SK-N-MC (cell line): ENCODE results near the gene GUCA2B.

Source experiments
- DNase-seq: peaks from one replicate; pipeline ENCODE4 v3.0.0-alpha.2; 2011; ENCODE audit warnings: low read depth, low spot score
- H3K27ac ChIP-seq: fragments of 200-600 bp; sonication (generic); 2 replicates; pipeline ENCODE4 v1.5.1; 2016; ENCODE audit warnings: mixed run types
- H3K36me3 ChIP-seq: fragments of 200-600 bp; sonication (generic); 2 replicates; pipeline ENCODE4 v1.6.1; 2017; ENCODE audit warnings: antibody characterized with exemption, low read length, mixed read lengths; ENCODE audit not compliant: insufficient read depth
- H3K4me3 ChIP-seq: fragments of 200-600 bp; sonication (generic); 2 replicates; pipeline ENCODE4 v1.5.1; 2016
- H3K9ac ChIP-seq: fragments of 200-600 bp; sonication (generic); 2 replicates; pipeline ENCODE4 v1.8.0; 2017; ENCODE audit warnings: mixed run types, mixed read lengths; ENCODE audit not compliant: insufficient read length
- H3K9me3 ChIP-seq: fragments of 200-600 bp; sonication (generic); 2 replicates; pipeline ENCODE4 v1.6.1; 2017; ENCODE audit warnings: low read depth, mild to moderate bottlenecking, antibody characterized with exemption, low read length, moderate library complexity, mixed read lengths
- EZH2 ChIP-seq: fragments of 200-600 bp; sonication (generic); IDR thresholded peaks from one replicate; pipeline ENCODE4 v1.6.1; 2017; ENCODE audit warnings: antibody characterized with exemption
- FOXP2 ChIP-seq: optimal IDR thresholded peaks from 2 replicates; pipeline ENCODE3; 2011; ENCODE audit warnings: mild to moderate bottlenecking, moderate library complexity; ENCODE audit not compliant: insufficient read depth; ENCODE audit errors: extremely low read length, control extremely low read depth
- POLR2AphosphoS5 ChIP-seq: IDR thresholded peaks from 2 replicates; pipeline ENCODE4 v1.6.1; 2012; ENCODE audit warnings: mild to moderate bottlenecking, low read depth, low read length, borderline replicate concordance

GUCA2B gene

DNA sequence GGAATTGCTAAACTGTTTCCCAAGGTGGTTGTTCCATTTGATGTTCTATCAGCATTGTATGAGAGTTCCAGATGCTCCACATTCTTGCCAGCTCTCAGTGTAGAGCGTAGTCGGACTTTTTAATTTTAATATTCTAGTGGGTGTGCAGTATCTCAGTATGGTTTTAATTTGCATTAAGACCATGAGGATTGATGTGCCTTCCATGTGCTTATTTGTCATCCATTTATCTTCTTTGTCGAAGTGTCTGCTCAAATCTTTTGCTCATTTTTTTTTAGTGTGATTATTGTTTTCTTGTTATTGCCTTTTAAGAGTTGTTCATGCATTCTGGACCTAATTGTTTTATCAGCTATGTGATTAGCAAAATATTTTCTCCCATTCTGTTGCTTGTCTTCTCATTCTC, 13.8 kb upstream of the GUCA2B start:
- DNase-seq = no peak
- no peak for TF ChIP-seq POLR2AphosphoS5
- TF ChIP-seq FOXP2 = no peak
- TF ChIP-seq EZH2 = no peak
- no peaks in the 10 kb centered on the region for H3K9me3 ChIP-seq
- no peak overlapping the region for H3K27ac ChIP-seq
- no peaks in the 10 kb centered on the region for H3K36me3 ChIP-seq
- no peak overlapping the region for H3K4me3 ChIP-seq
- H3K9ac ChIP-seq = no peak overlapping the region

DNA sequence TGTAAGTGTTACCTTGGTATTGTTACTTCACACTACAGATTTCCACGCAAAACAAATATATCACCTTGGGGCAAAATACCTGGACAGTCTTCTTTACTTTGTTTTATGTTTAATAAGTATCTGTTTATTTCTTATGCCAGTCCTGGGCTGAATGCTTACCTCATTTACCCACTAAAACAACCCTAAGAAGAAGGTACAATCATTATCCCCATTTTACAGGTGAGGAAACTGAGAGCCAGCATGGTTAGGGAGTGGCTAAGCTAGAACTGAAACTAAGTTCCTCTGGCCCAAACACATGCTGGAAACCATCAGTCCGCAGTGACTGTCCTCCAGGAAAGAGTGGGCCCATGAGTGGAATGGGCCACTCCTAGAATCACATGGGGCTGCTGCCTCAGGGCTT, 13.0 kb upstream of the GUCA2B start:
- no peaks in the 10 kb centered on the region for H3K9me3 ChIP-seq
- no peak overlapping the region for H3K27ac ChIP-seq
- H3K9ac ChIP-seq = no peak overlapping the region
- no peak overlapping the region for H3K4me3 ChIP-seq
- no peak for DNase-seq
- TF ChIP-seq FOXP2 (no peak), POLR2AphosphoS5 (no peak), EZH2 (no peak)
- H3K36me3 ChIP-seq = no peaks in the 10 kb centered on the region

DNA sequence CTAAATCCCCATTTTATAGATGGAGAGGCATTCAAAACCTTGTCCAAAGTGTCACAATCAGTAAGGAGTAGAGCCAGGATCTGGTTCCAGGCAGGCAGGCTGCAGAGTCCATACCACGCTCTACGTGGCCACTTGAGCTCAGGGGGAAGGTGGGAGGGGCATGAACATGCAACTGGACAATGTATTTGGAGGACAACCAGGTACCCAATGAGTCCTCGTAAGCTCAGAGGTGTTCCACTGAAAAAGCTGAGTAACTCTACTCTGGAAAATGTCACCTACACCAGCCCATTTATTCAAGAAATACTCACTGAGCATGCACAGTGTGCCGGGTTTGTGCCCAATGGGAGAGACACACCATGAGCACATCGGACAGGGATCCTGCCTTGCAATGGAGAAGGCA, 11.2 kb upstream of the GUCA2B start:
- Histone ChIP-seq H3K9me3 (no peaks in the 10 kb centered on the region), H3K9ac (no peak overlapping the region), H3K27ac (no peak overlapping the region), H3K36me3 (no peaks in the 10 kb centered on the region), H3K4me3 (no peak overlapping the region)
- no peak for TF ChIP-seq EZH2
- TF ChIP-seq POLR2AphosphoS5 = no peak
- no peak for TF ChIP-seq FOXP2
- DNase-seq = no peak

DNA sequence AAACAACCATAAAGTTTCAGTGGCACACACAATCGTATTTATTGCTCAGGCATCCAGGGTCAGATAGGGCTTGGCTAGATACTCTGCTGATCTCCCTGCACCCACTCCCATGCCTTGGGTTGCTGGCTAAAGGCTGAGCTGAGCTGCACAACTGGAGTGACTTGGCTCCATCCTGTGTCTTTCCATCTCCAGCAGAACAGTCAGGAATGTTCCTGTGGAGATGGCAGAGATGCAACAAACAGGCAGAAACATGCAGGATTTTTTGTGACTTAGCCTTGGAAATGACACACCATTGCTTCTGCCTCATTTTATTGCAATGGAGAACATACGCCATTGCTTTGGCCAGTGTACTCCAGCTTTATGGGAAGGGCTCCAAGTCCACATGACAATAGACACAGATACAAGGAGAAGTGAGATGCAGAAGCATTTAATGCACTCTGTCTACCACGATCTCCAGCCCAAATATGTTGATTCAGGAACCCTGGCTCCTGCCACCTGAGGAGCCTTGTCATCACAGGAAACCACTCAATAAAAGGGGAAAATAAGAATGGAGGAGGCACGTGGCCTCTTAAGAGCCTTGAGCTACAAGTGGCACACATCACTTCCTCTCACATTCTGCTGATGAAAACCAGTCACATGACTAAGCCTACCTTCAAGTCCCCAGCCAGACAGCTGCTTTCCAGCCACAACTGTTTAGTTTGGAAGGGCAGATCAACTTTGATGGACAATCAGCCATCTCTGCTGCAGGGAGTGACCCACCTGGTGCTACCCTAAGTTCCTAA, 10.1 kb upstream of the GUCA2B start:
- peak; percentile 45 for DNase-seq
- peak overlapping the region; percentile 44 for H3K4me3 ChIP-seq
- no peak overlapping the region; the same call in 1 of the 2 replicates for H3K27ac ChIP-seq
- H3K9me3 ChIP-seq = no peaks in the 10 kb centered on the region
- TF ChIP-seq EZH2 (no peak), FOXP2 (peak; percentile 12), POLR2AphosphoS5 (no peak)
- H3K36me3 ChIP-seq = no peaks in the 10 kb centered on the region
- no peak overlapping the region for H3K9ac ChIP-seq

DNA sequence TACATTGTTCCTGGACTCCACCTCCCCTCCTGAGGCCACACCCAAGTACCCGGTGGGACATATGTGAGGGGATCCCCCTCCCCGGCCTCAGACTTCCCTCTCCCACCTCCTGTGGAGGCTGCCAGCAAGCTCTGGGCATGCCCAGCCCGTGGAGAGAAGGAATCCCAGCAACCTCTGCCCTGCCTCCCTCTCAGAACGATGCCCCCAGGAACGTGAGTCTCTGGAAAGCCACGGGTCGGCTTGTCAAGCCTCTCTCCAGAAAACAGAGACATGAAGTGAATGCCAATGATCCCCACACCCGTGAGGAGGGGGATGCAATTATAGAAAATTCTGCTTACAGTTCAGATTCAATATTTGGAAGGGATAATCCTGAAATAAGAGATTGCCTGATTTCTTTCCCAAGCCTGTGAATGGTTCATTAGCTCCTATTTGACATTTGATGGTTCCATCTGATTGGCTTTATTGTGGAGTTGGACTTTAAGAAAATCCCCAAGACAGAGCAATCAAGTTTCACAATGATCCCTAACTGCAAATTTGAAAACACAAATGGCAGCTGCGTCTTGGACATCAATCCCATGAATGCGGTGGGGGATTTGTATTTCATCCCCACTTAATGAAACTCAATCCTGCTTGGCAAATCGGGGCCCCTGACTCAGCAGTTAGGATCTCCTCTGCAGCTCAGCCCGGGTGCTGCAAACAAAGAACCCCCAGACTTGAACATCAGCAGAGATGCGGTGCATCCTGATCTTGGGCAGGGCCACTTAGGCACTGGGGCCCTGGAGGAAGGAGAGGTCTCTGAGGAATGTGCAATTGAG, 9.1 kb upstream of the GUCA2B start:
- Histone ChIP-seq H3K4me3 (peak overlapping the region; percentile 44), H3K27ac (no peak overlapping the region), H3K9ac (no peak overlapping the region), H3K36me3 (no peaks in the 10 kb centered on the region), H3K9me3 (no peaks in the 10 kb centered on the region)
- no peak for TF ChIP-seq POLR2AphosphoS5
- no peak for TF ChIP-seq FOXP2
- no peak for TF ChIP-seq EZH2
- no peak for DNase-seq

DNA sequence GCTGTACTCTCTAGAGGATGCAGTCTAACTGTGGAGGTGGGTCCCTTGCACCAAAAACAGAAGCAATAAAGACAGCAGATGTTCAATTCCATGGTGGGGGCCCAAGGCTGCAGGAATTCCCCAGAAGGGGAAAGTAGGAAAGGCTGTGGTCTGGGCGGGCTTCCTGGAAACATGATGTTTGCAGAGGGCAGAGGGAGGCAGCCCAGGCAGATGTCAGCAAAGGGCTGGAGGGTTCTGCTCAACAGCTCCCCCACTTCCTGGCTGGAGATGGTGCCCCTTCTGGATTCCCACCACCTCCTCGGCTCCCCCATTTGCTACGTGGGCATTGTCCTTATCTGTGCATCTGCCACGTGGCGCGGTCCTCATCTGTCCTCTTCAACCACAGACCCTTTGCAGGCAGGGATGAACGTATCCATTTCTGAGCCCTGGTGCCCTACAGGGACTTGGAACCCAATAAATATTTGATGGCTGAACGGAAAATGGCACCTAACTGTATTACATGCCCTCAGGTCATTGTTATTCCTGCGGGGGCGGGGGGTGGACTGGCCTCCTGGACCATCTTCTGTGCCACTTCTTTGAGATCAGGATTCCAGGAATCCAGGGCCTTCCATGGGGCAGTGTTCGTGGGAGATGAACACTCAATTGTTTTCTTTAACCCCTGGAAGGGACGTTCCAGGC, 8.4 kb upstream of the GUCA2B start:
- H3K27ac ChIP-seq = no peak overlapping the region
- no peak for DNase-seq
- no peaks in the 10 kb centered on the region for H3K9me3 ChIP-seq
- TF ChIP-seq FOXP2 = no peak
- no peak for TF ChIP-seq EZH2
- TF ChIP-seq POLR2AphosphoS5 = no peak
- no peak overlapping the region for H3K9ac ChIP-seq
- no peak overlapping the region for H3K4me3 ChIP-seq
- no peaks in the 10 kb centered on the region for H3K36me3 ChIP-seq

DNA sequence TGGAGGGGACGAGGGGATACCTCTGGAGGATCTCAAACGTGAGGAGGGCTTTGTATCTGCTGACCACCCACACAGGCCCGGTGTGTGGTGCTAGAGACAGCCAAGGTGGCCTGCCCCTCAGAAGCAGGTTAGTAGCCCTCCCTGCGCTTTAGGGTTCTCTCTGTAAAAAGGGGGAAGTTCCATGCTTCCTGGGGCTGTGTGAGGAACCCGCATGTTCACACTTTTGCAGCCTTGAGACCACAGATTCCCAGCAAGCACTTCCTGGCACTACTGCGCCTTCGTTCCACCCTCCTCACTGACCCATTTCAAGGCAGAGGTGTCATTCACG, 7.9 kb upstream of the GUCA2B start:
- no peak overlapping the region for H3K9ac ChIP-seq

More for the DNA sequence above, 7.9 kb upstream of the GUCA2B start:
- Histone ChIP-seq H3K36me3 (no peaks in the 10 kb centered on the region), H3K27ac (no peak overlapping the region), H3K9me3 (no peaks in the 10 kb centered on the region), H3K4me3 (no peak overlapping the region)
- TF ChIP-seq FOXP2 = no peak
- TF ChIP-seq POLR2AphosphoS5 = no peak
- no peak for TF ChIP-seq EZH2
- DNase-seq = no peak
